Stimulated activated CD8-positive, alpha-beta memory T cell treated with anti-CD3 and anti-CD28 coated beads, Interleukin-7, amount 100 ng/mL, for 1 hour (primary cell): ENCODE results near the gene CASP10.
"Not testable (repeated sequence)": the region's sequence is repeated elsewhere in the genome, so short reads cannot be mapped to it uniquely, and the experiment has no call there.

Source experiments
- DNase-seq, 2 donors: peaks; one replicate each; pipeline ENCODE4 v3.0.0-alpha.2; 2020; ENCODE audit warnings: low read depth in 2 of 2

Gene CASP10

DNA sequence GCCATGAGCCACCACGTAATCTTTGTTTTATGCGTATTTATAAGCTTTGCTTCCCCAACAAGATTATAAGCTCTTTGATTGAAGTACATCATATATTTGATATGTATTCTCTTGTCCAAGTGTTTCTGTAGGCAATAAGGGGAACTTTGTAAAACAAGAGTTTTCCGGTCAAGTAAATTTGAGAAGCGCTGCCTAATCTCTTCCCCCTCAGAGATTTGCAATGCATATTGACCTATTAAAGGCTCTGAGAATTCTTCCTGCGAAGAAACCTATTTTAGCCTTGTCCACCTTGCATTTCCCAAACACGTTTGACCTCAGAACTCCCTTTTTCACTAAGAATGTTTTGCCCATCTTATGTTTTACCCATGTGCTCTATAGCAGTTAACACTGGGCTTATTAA, 26.9 kb upstream of the CASP10 start:
- no peak for DNase-seq

DNA sequence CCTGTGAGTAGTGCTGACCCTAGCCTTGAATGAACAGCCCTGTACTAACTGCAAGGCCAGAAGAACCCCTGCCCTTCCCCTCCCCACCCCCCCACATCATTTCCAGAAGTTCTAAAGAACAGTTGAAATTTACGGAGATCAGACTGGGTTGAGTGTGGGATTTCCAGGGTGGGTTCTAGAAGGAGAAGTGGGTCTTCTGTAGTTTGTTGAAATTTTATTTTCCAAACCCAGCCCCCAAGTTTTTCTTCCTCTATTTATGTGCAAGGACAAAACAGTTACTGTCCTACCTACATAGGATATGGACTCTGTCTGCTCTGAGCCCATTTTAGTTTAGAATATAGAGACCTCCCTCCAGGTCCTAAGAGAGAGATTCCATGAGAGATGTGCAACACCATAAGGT, 26.3 kb upstream of the CASP10 start:
- DNase-seq = no peak

DNA sequence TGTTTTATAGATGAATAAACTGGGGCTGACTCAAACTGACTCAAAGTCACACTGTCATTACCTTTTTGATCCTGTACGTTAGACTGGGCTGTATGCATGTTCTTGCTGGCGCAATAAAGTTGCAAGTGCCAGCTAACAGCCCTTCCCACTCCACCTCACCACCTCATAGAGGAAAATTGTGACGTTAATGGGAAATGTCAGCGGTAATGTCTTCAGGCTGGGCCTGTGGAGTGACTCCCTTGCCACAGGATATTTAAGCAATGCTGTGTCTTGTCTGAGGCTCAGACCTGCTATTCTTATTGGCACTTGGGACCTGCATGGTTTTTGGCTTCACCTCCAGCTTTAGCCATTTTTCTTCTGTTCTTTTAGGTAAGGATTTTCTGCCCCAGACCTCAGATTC, 25.2 kb upstream of the CASP10 start:
- no peak for DNase-seq

DNA sequence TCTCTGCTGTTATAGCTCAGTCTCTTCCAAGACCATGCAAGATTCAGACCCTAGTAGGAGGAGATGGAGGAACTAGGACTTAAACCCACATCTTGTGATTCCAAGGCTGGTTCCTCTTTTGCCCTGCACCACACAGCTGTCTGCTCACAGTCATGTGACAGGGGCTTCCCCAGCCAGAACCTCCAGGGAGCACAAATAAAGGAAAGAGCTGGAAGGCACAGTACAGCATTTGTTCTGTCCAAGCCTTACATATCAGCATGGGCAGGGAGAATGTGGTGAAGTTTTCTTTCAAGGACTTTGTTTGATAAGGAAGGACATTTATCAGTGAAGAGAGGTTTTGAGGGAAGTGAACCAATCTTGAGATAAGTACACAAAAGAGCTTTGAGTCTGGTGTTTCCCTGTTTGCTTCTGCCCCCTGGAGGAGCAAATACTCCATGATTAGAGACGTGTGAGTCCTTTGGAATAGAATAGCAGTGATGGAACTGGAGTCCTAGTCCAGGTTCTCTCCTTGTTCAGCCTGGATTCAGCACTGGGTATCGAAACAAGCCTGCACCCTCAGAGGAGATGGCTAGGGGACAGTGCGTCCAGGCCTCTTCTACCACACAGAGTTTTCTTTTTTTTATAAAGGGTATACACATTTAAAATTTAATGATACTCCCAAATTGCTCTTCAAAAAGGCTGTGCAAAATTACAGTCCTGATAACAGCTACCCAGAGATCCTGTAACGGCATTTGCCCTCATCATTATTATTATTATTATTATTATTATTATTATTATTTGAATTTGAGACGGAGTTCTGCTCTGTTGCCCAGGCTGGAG, 24.6 kb upstream of the CASP10 start:
- peak in 1 of 2 donors; percentile 12 for DNase-seq

DNA sequence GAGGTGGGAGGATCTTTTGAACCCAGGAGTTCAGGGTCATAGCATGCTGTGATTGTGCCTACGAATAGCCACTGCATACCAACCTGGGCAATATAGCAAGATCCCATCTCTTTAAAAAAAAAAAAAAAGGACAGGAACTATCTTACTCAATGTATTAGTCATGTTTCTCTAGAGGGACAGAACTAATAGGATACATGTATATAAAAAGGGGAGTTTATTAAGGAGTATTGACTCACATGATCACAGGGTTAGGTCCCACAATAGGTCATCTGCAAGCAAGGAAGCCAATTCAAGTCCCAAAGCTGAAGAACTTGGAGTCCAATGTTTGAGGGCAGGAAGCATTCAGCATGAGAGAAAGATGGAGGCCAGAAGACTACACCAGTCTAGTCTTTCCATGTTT, 18.8 kb upstream of the CASP10 start:
- no peak for DNase-seq

DNA sequence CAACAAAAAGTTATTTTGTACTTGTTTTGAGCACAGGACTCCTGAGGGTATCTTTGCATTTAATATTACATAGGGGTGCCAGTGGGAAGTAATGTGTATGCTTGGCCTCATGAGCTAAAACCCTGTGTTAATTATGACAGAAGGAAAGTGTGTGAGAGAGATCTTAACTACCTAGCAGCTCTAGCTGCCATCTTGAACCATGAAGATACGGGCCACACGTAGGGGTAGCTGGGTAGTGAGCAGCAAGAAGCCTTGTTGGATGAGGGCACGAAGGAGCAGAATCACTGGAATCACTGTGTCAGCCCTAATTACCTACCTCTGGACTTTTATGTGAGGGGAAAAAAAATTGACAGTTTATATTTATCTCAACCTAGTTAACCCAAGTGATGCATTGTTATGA, 15.4 kb upstream of the CASP10 start:
- no peak for DNase-seq

DNA sequence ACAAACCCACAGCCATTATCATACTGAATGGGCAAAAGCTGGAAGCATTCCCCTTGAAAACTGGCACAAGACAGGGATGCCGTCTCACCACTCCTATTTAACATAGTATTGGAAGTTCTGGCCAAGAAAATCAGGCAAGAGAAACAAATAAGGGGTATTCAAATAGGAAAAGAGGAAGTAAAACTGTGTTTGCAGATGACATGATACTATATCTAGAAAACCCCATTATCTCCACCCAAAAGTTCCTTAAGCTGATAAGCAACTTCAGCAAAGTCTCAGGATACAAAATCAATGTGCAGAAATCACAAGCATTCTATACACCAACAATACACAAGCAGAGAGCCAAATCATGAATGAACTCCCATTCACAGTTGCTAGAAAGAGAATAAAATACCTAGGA, 14.4 kb upstream of the CASP10 start:
- DNase-seq = not testable (repeated sequence)

DNA sequence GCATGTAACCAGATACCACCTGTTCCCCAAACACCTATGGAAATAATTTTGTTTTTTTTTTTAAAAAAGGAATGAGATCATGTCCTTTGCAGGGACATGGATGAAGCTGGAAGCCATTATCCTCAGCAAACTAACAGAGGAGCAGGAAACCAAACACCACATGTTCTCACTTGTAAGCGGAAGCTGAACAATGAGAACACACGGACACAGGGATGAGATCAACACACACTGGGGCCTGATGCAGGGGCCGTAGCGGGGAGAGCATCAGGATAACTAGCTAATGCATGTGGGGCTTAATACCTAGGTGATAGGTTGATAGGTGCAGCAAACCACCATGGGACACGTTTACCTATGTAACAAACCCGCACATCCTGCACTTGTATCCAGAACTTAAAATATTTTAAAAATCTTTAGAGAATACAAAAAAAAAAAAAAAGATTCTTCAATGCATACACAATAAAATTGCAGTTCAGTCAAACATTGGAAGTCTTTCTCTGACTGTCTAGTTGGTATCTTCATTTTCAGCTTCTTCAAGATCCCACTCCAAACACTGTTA, 11.6 kb upstream of the CASP10 start:
- DNase-seq = no peak

DNA sequence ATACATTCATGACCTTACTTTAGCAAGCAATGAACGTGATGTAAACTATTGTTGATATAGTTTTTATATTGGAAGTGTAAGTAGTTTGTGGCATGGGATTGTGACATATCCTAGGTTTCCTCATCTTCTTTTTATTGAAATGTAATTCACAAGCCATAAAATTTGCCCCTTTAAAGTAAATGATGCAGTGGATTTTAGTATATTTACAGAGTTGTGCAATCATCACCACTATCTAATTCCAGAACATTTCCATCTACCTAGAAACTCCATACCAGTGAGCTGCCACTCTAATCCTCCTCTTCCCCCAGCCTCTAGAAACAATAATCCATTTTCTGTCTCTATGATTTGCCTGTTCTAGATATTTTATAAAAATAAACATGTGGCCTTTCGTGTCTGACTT, 10.7 kb upstream of the CASP10 start:
- DNase-seq = no peak

DNA sequence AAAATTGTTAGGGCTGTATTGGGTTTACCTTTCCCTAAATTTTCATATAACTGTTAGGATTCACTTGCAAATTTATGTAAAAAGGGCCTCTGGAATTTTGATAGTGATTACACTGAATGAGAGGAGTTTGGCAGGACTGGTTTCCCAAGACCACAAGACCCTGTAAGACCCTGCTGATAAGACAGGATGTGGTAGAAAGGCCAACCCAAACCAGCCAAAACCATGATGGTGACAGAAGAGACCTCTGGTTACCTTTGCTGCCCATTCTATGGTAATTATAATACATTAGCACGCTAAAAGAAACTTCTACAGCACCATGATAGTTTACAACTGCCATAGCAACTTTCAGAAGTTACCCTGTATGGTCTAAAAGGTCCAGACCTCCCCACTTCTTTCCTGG, 8.3 kb upstream of the CASP10 start:
- no peak for DNase-seq

DNA sequence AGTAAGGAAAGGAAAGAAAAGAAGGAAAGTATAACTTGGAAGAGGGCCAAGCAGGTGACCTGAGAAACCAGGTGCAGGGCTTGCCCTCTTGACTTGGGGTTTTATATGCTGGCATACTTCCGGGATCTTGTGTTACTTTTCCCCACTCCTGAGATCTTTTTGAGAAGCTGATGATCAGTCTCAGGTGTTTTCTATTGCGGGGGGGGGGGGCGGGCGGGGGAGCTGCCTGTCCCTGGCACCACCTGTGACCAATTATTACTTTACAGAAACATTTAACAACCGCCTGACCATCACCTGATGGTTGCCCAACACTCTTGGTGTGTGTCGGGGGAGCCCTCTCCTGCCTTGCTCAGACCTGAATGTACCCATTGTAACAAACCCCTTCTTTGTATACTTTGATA, 6.9 kb upstream of the CASP10 start:
- no peak for DNase-seq

DNA sequence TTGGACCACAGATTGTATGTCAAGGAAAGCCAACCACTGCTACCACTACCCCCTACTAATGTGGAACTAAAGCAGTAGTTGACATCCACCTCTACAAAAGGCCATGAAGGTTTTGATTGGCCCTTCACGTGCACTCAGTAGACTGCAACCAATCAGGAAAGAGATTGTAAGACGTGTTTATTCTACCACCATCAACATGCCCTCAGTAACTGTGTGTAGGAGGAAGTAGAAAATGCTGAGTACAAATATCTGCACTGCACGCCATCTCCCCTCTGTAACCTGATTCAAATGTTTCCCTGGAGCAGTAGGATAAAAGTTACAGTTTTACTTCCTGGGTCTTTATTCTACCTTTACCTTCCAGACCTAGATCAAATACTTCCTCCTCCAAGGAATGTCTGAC, 2.9 kb upstream of the CASP10 start:
- DNase-seq = no peak

DNA sequence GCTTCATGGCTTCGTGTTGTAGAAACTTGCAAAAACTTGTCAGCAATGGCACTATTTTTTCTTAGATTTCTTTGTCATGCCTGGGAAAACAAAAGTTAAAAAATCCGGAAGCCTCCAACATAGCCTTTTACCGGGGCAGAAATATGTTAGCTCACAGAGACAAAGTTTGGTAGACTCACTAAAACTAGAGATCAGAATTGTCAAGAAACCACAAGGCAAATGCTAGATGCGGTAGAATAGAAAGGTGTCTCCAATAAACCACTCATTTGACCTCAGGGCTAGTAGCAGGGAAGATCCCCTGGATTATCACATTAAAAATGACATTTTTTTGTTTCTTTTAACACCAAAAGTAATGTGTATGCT, 405 bp downstream of the CASP10 start:
- DNase-seq = no peak

DNA sequence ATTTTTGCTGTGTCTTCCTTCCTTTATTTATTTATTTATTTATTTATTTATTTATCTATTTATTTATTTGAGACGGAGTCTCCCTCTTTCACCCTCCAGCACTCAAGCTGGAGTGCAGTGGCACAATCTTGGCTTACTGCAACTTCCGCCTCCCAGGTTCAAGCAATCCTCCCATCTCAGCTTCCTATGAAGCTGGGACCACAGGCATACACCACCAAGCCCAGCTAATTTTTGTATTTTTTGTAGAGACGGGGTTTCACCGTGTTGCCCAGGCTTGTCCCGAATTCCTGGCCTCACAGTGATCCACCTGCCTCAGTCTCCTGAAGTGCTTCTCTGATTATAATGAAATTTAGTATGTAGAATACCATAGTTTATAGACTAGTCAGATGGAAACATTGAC, 894 bp downstream of the CASP10 start:
- not testable (repeated sequence) for DNase-seq

DNA sequence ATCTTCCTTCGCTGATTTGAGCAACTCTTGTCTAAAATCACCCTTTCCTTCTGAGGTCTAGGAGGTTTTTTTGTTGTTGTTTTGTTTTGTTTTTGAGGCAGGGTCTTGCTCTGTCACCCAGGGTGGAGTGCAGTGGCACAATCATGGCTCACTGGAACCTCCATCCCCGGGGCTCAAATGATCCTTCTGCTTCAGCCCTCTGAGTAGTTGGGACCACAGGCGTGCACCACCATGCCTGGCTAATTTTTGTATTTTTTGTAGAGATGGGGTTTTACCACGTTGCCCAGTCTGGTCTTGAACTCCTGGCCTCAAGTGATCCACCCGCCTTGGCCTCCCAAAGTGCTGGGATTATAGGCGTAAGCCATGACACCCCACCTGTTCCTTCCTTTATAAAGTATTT, 1.3 kb downstream of the CASP10 start:
- DNase-seq = not testable (repeated sequence)

DNA sequence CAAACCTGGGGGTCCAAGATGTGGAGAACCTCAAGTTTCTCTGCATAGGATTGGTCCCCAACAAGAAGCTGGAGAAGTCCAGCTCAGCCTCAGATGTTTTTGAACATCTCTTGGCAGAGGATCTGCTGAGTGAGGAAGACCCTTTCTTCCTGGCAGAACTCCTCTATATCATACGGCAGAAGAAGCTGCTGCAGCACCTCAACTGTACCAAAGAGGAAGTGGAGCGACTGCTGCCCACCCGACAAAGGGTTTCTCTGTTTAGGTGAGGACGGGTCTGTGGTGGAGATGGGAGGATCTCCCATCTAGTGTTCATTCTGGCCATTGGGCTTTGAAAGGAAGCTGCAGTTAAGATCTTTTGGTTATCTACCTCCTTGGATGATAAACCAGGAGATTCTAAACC, 2.9 kb downstream of the CASP10 start:
- DNase-seq = no peak

DNA sequence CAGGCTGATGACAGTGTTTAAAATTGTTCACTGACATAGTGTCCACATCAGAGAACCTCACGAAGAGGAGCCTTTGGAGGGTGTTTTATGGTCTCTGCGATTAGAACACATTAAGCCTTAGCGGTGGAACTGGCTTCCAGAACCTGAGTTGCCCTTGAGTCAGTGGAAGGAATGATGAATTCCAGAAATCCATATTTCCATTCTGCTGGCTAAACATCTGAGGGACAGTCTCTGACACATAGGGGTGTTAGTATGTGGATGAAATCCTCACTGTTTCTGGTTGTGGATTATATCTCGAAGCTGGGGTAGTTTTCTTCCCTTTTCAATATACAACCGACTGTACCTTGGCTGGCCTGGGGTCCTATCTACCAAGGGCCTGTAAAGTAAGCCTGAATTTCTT, 4.0 kb downstream of the CASP10 start:
- DNase-seq = no peak

DNA sequence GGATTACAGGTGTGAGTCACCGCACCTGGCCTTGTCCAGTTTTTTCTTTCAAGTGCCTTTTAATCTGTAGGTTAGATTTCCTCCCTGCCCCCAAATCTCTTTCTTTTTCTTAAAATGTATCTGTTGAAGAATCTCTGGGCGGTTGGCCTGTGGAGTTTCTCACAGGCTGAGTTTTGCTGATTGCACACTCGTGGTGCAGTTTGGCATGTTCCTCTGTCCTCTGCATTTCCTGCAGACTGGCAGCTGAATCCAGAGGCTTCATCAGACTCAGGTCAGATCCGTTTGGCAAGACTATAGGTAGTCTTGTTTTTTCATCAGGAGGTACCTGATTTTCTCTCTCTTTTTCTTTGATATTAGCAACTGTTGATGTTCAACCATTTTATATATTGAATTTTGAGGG, 5.5 kb downstream of the CASP10 start:
- no peak for DNase-seq

DNA sequence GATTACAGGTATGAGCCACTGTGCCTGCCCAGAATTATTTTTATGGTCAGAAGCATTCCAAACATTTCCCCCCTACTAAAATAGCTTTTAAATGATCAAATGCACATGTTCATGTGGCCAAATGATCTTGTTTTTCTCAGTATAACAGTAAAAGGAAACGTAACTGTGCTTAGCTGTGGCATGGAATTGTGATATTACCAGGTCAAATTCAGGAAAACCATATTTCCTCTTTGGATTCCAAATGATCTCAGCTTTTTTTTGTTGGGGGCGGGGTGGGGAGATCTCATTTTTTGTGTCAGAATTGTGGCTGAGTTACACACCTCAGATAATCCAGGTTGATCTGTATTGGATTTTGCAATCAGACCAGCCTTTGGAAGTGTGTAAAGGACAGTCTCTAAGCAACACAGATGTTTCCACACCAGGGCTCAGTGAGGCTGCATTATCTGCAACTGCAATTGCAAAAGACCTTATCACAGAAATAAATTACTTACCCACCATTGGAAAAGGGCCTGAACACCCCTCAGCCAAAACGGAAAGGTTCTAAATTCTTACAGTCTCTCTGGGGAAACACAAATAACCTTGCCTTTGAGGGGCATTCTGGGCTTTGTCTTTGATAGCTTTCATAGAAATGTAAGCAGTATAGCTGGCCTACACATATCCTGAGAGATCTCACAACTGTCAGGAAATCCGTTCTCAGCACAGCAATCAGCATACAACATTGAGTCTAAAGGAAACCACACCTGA, 8.4 kb downstream of the CASP10 start:
- DNase-seq = no peak

DNA sequence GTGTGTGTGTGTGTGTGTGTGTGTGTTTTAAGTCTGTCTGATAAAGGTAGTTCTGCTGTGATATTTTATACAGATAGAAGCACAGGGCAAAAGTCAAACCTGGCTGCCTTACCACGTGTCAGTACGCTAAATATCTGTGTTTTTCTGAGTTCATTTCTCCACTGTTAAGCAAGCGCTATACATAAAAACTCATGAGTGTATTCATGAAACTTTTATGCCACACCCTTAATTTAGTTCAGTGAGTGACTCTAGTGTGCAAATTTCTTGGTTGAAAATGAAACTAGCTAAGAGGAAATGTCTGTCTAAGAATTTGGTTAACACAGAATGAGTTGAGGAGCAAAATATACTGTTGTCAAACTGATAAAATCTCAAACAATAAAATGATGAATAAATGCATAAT, 11.2 kb downstream of the CASP10 start:
- no peak for DNase-seq

DNA sequence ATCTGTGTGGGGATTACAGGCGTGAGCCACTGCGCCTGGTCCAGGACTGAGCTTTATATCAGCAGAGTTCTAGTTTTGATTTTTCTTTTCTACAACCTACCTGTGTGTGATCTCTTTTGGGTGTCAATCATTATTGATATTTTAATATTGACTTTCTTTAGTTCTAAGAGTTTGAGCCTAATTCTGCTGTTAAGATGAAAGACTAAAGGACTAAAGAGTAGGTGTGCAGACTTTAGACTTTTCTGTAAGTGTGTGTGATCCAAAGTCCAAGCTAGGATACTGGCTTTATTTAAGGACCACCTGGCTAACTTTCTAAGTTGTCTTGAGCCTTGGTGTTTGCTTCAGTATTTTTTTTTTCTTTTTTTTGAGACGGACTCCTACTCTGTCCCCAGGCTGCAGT, 12.4 kb downstream of the CASP10 start:
- DNase-seq = no peak

DNA sequence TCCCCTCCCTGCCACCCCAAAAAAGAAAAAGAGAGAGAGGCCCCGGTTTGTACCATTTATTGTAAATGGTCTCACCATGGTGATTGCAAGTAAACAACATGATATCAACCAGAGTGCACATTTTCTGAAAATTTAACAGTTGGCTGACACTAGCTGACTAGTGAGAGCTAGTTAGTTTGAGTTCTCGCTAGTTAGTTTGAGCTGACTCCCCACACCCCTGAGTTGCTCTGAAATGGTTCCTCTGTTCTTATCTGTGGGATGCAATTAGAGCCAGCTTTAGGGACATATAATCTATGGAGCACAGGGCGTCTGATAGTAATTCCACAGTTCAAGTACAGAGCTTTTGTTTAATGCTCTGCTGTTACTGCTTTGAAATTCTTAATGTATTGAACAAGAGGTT, 13.1 kb downstream of the CASP10 start:
- no peak for DNase-seq

DNA sequence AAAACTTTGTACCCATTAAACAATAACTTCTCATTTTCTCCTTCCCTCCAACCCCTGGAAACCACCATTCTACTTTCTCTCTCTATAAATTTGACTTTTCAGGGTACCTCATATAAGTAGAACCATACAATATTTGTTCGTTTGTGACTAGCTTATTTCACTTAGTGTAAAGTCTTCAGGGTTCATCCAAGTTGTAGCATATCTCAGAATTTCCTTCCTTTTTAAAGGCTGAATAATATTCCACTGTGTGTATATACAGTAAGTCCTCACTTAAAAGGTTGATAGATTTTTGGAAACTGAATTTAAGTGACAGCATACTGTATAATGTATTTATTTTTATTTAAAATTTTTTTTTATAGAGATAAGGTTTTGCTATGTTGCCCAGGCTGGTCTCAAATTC, 13.9 kb downstream of the CASP10 start:
- no peak for DNase-seq
